K562 (cell line): ENCODE results near the gene CTRB2. TPM values are rescaled to one million over a fixed set of nuclear protein-coding genes. Genes with fewer than 3 reads are reported as not detected.

Source experiments
- L3MBTL2 ChIP-seq: fragments of 450-650 bp; IDR thresholded peaks from 2 replicates; pipeline ENCODE4 v1.6.1; 2016; ENCODE audit warnings: mild to moderate bottlenecking, moderate library complexity
- MAZ ChIP-seq, 2 experiments: fragments of 450-650 bp in 1 of 2; sonication (generic) in 1 of 2; formaldehyde crosslinking; IDR thresholded peaks in 1 of 2; conservative IDR thresholded peaks in 1 of 2; 2 replicates each; pipeline versions ENCODE4 v1.4.0 to v1.5.0; 2020; ENCODE audit warnings: mild to moderate bottlenecking in 1 of 2, missing genetic modification reagents in 1 of 2
- MTA3 ChIP-seq: fragments of 450-650 bp; formaldehyde crosslinking; IDR thresholded peaks from 2 replicates; pipeline ENCODE4 v1.6.1; 2017; ENCODE audit warnings: mild to moderate bottlenecking, borderline replicate concordance
- NR2C2 ChIP-seq, 2 experiments: fragments of 200-800 bp in 1 of 2; sonication (Bioruptor generic) in 1 of 2; sonication (generic) in 1 of 2; formaldehyde crosslinking in 1 of 2; IDR thresholded peaks; 2 replicates each; pipeline versions ENCODE4 v1.6.1 to v1.8.0; 2016 to 2022; ENCODE audit warnings: mild to moderate bottlenecking in 1 of 2, missing compliant biosample characterization in 1 of 2, missing genetic modification characterization in 1 of 2, missing genetic modification reagents in 1 of 2
- RBBP5 ChIP-seq: fragments of 200-600 bp; sonication (generic); IDR thresholded peaks from 2 replicates; pipeline ENCODE4 v1.6.1; 2012; ENCODE audit warnings: borderline replicate concordance, mild to moderate bottlenecking, low read length, control low read depth, inconsistent platforms; ENCODE audit not compliant: insufficient read depth, poor library complexity, severe bottlenecking
- RBFOX2 ChIP-seq: fragments of 200-400 bp; formaldehyde crosslinking; IDR thresholded peaks from 2 replicates; pipeline ENCODE4 v1.6.1; 2017; ENCODE audit warnings: low read depth, mild to moderate bottlenecking, low read length, moderate library complexity
- SMAD4 ChIP-seq: fragments of 250-450 bp; sonication (Bioruptor Pico); conservative IDR thresholded peaks from 2 replicates; pipeline ENCODE4 v1.8.0; 2021; ENCODE audit warnings: inconsistent platforms, mild to moderate bottlenecking, moderate library complexity
- TAF1 ChIP-seq: IDR thresholded peaks from 2 replicates; pipeline ENCODE4 v1.6.1; 2011; ENCODE audit warnings: mild to moderate bottlenecking, low read length, moderate library complexity; ENCODE audit not compliant: insufficient read depth, control insufficient read depth, severe bottlenecking; ENCODE audit errors: extremely low read depth
- TFE3 ChIP-seq: fragments of 450-650 bp; formaldehyde crosslinking; IDR thresholded peaks from 2 replicates; pipeline ENCODE4 v1.4.0; 2020; ENCODE audit warnings: mild to moderate bottlenecking, mixed read lengths
- ZBTB7A ChIP-seq: IDR thresholded peaks from 2 replicates; pipeline ENCODE4 v1.6.1; 2011; ENCODE audit warnings: low read depth, mild to moderate bottlenecking, low read length, moderate library complexity, borderline replicate concordance; ENCODE audit not compliant: control insufficient read depth
- ZFP36 ChIP-seq: fragments of 150-350 bp; IDR thresholded peaks from 2 replicates; pipeline ENCODE4 v1.6.1; 2018; ENCODE audit warnings: low read length, low read depth; ENCODE audit not compliant: partially characterized antibody
- ZNF707 ChIP-seq: fragments of 250-450 bp; sonication (Bioruptor Pico); conservative IDR thresholded peaks from 2 replicates; pipeline ENCODE4 v1.8.0; 2022; ENCODE audit warnings: inconsistent platforms, mild to moderate bottlenecking, moderate library complexity
- polyA plus RNA-seq, 8 experiments: library from polyadenylated mRNA; depleted of rRNA in 4 of 8; stranded (reverse) in 5 of 8; unstranded in 3 of 8; fragments of >200 nt; fragmentation: Nextera tagmentation in 2 of 8; fragmentation: Illumina TruSeq in 1 of 8; extraction: Ambion mirVana in 2 of 8; extraction: Trizol in 1 of 8; gene quantifications; 2 replicates each; pipeline versions ENCODE4 v1.2.1 to v1.2.3, GENCODE V29; 2011 to 2014; ENCODE audit warnings: inconsistent platforms in 1 of 8, missing spikeins in 1 of 8
- total RNA-seq, 7 experiments: library from RNA; depleted of rRNA in 6 of 7; stranded (reverse); fragments of >200 nt in 6 of 7; fragmentation: Illumina TruSeq in 2 of 7; extraction: Trizol in 2 of 7; gene quantifications; 2 replicates each; pipeline versions ENCODE4 v1.2.1 to v1.2.3, GENCODE V29; 2011 to 2021; ENCODE audit warnings: low replicate concordance in 1 of 7
- TF ChIP-seq, protein P1 (sequence below), 2 experiments: fragments of 200-800 bp in 1 of 2; sonication (Bioruptor generic) in 1 of 2; sonication (generic) in 1 of 2; formaldehyde crosslinking in 1 of 2; IDR thresholded peaks in 1 of 2; conservative IDR thresholded peaks in 1 of 2; 2 replicates each; pipeline versions ENCODE4 v1.5.0 to v1.6.1; 2016 to 2020; ENCODE audit warnings: missing compliant biosample characterization in 1 of 2, missing genetic modification characterization in 1 of 2, missing genetic modification reagents in 1 of 2
- TF ChIP-seq, protein P2 (sequence below): fragments of 250-450 bp; sonication (Bioruptor Pico); IDR thresholded peaks from 2 replicates; pipeline ENCODE4 v1.5.0; 2021
- TF ChIP-seq, protein P3 (sequence below), 3 experiments: fragments of 200-800 bp in 1 of 3; fragments of 250-450 bp in 1 of 3; fragments of 450-650 bp in 1 of 3; sonication (Bioruptor Pico) in 1 of 3; sonication (Bioruptor generic) in 1 of 3; formaldehyde crosslinking in 1 of 3; IDR thresholded peaks; 2 replicates each; pipeline versions ENCODE4 v1.6.1 to v1.8.0; 2016 to 2022; ENCODE audit warnings: mild to moderate bottlenecking in 2 of 3, missing genetic modification characterization in 2 of 3, missing compliant biosample characterization in 1 of 3, moderate library complexity in 1 of 3

Gene CTRB2
- total and polyA plus RNA-seq, 9 of the 15 experiments (the other 6 are each of a cell fraction or from before 2014, with no cell fraction given) = 5.1 TPM; not detected in 8

GRCh38 chr16:75251280-75252048, 44.5 kb upstream of the CTRB2 start, which contains the start of gene BCAR1 (continued):
- TF ChIP-seq, protein P1, sequence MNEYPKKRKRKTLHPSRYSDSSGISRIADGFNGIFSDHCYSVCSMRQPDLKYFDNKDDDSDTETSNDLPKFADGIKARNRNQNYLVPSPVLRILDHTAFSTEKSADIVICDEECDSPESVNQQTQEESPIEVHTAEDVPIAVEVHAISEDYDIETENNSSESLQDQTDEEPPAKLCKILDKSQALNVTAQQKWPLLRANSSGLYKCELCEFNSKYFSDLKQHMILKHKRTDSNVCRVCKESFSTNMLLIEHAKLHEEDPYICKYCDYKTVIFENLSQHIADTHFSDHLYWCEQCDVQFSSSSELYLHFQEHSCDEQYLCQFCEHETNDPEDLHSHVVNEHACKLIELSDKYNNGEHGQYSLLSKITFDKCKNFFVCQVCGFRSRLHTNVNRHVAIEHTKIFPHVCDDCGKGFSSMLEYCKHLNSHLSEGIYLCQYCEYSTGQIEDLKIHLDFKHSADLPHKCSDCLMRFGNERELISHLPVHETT (CRISPR knock-in tag; conservative IDR thresholded peaks at IDR 0.05 in 1 of 2, IDR thresholded peaks at IDR 0.05 in 1 of 2) = peak in 1 of 2 experiments; percentile 71; a peak in 2 of 4 replicates
- peak; percentile 92 for TF ChIP-seq ZFP36
- TF ChIP-seq MTA3 = 0 out of 2 replicates have a peak, but pooled peaks have one; percentile 12
- TF ChIP-seq TAF1 = peak; percentile 54
- 0 out of 2 replicates have a peak, but pooled peaks have one; percentile 12 for TF ChIP-seq L3MBTL2
- TF ChIP-seq, protein P2, sequence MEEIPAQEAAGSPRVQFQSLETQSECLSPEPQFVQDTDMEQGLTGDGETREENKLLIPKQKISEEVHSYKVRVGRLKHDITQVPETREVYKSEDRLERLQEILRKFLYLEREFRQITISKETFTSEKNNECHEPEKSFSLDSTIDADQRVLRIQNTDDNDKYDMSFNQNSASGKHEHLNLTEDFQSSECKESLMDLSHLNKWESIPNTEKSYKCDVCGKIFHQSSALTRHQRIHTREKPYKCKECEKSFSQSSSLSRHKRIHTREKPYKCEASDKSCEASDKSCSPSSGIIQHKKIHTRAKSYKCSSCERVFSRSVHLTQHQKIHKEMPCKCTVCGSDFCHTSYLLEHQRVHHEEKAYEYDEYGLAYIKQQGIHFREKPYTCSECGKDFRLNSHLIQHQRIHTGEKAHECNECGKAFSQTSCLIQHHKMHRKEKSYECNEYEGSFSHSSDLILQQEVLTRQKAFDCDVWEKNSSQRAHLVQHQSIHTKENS (CRISPR knock-in tag) = no peak
- TF ChIP-seq ZBTB7A = 0 out of 2 replicates have a peak, but pooled peaks have one; percentile 5
- peak; percentile 70 for TF ChIP-seq RBBP5
- no peak for TF ChIP-seq ZNF707
- TF ChIP-seq, protein P3, sequence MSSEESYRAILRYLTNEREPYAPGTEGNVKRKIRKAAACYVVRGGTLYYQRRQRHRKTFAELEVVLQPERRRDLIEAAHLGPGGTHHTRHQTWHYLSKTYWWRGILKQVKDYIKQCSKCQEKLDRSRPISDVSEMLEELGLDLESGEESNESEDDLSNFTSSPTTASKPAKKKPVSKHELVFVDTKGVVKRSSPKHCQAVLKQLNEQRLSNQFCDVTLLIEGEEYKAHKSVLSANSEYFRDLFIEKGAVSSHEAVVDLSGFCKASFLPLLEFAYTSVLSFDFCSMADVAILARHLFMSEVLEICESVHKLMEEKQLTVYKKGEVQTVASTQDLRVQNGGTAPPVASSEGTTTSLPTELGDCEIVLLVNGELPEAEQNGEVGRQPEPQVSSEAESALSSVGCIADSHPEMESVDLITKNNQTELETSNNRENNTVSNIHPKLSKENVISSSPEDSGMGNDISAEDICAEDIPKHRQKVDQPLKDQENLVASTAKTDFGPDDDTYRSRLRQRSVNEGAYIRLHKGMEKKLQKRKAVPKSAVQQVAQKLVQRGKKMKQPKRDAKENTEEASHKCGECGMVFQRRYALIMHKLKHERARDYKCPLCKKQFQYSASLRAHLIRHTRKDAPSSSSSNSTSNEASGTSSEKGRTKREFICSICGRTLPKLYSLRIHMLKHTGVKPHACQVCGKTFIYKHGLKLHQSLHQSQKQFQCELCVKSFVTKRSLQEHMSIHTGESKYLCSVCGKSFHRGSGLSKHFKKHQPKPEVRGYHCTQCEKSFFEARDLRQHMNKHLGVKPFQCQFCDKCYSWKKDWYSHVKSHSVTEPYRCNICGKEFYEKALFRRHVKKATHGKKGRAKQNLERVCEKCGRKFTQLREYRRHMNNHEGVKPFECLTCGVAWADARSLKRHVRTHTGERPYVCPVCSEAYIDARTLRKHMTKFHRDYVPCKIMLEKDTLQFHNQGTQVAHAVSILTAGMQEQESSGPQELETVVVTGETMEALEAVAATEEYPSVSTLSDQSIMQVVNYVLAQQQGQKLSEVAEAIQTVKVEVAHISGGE (CRISPR knock-in tag; IDR thresholded peaks at IDR 0.05) = peak in 1 of 3 experiments; percentile 57; a peak in 1 of 6 replicates
- TF ChIP-seq MAZ (CRISPR knock-in tag; conservative IDR thresholded peaks at IDR 0.05 in 1 of 2, IDR thresholded peaks at IDR 0.05 in 1 of 2) = peak in 1 of 2 experiments; percentile 31; a peak in 1 of 4 replicates
- TF ChIP-seq RBFOX2 = peak; percentile 64
- no peak for TF ChIP-seq TFE3 (CRISPR knock-in tag)
- peak; percentile 72 for TF ChIP-seq SMAD4 (CRISPR knock-in tag)
- TF ChIP-seq NR2C2 (CRISPR knock-in tag; IDR thresholded peaks at IDR 0.05) = no peak
- TF ChIP-seq NR2C2 (tag; IDR thresholded peaks at IDR 0.05) = peak; percentile 37; the same call in 1 of the 2 replicates
